Testis (tissue), 2 donors: Measurements from ENCODE around the gene PIGO.

Experiments
- CTCF ChIP-seq, 3 experiments: fragments of 450-650 bp in 2 of 3; fragments of 200-600 bp in 1 of 3; sonication (generic) in 1 of 3; IDR thresholded peaks; one replicate each; pipeline ENCODE4 v1.5.1; 2016 to 2019; ENCODE audit warnings: antibody characterized with exemption in 3 of 3, mild to moderate bottlenecking in 2 of 3, moderate library complexity in 1 of 3
- POLR2A ChIP-seq: fragments of 450-650 bp; IDR thresholded peaks from one replicate; pipeline ENCODE4 v1.6.1; 2017; ENCODE audit warnings: antibody characterized with exemption, mild to moderate bottlenecking, moderate library complexity

- TF ChIP-seq POLR2A (no peak), CTCF (IDR thresholded peaks at IDR 0.05) (no peak)
Observed at GRCh38 chr9:35097573-35097972, 1.2 kb upstream of the PIGO start.
